ENCODE measurements around the gene OIP5. TPM values are rescaled to one million over a fixed set of nuclear protein-coding genes. Genes with fewer than 3 reads are reported as not detected.

OIP5 gene
- total RNA-seq (1.8 and 11.8 TPM in 2 replicates), polyA plus RNA-seq (3.3 and 3.6 TPM in 2 replicates)

DNA sequence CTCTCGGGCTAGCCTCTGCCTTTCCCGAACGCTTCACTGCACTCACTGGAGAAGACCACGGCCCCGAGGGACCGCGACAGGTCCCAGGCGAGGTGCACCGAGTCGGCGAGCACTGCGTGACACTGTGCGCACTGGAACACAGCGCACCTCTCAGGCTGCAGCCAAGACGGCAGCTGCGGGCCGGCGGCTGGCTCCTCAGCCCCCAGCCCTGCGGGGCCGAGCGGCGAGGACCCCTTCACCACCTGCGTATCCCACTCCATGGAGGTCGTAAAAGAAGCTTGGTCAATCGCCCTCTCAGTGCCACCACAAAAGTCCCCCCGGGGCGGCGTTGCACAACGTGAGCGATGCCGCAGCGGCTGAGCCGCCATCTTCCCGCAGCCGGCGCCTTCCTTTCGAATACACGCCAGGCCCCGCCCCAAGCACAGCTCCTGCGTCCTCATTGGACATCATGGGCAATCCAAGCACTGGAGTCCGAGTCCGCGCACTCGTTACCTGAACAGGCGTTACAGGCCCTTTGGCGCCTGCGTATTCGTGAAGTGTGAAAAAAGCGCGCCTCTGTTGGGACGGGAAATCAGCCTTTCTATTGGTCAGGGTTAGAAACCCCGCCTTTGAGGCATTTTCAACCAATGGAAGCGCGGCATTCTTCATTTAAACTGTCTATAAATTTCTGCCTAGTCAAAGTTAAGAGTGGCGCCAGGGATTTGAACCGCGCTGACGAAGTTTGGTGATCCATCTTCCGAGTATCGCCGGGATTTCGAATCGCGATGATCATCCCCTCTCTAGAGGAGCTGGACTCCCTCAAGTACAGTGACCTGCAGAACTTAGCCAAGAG, at the start of gene OIP5, which contains the start of gene NUSAP1:
Gene OIP5, minus strand, starts transcription at position 398 of the 832 bp plus-strand sequence. Its CDS starts 30 bp downstream, at position 368.
Gene NUSAP1, plus strand, starts transcription at position 688 of the 832 bp plus-strand sequence. Its CDS starts 77 bp downstream, at position 765.
- WGBS (ENCODE audit: low lambda C conversion rate, missing lambda C conversion rate): under 1% methylated on average over 59 of the region's 64 CpGs
- peak within 1 kb of the TSS; percentile 72 for H3K4me2 ChIP-seq
- no peaks in the 10 kb centered on the region for H3K9me2 ChIP-seq (replicated peaks; ENCODE audit: insufficient read depth)
- TF ChIP-seq EZH2phosphoT487 (IDR thresholded peaks at IDR 0.05; ENCODE audit: low read depth, severe bottlenecking, unreplicated experiment) (no peak), EZH2 (IDR thresholded peaks at IDR 0.05; ENCODE audit: borderline replicate concordance) (no peak)
- TF ChIP-seq, protein P1, sequence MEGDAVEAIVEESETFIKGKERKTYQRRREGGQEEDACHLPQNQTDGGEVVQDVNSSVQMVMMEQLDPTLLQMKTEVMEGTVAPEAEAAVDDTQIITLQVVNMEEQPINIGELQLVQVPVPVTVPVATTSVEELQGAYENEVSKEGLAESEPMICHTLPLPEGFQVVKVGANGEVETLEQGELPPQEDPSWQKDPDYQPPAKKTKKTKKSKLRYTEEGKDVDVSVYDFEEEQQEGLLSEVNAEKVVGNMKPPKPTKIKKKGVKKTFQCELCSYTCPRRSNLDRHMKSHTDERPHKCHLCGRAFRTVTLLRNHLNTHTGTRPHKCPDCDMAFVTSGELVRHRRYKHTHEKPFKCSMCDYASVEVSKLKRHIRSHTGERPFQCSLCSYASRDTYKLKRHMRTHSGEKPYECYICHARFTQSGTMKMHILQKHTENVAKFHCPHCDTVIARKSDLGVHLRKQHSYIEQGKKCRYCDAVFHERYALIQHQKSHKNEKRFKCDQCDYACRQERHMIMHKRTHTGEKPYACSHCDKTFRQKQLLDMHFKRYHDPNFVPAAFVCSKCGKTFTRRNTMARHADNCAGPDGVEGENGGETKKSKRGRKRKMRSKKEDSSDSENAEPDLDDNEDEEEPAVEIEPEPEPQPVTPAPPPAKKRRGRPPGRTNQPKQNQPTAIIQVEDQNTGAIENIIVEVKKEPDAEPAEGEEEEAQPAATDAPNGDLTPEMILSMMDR (IDR thresholded peaks at IDR 0.05; ENCODE audit: poor library complexity): peak; percentile 73
- H3K9me3 ChIP-seq (ENCODE audit: low read depth): no peaks in the 10 kb centered on the region
- peak within 1 kb of the TSS; percentile 39 for H3K27ac ChIP-seq
- H3K36me3 ChIP-seq (replicated peaks; ENCODE audit: insufficient read depth, low read depth): no peaks in the 10 kb centered on the region
- no peaks in the 10 kb centered on the region for H3K27me3 ChIP-seq
- H3K4me3 ChIP-seq: peak within 1 kb of the TSS; percentile 51
- peaks cover 35% of the 10 kb centered on the region for H3K79me2 ChIP-seq
- DNase-seq (ENCODE audit: low spot score): peak; percentile 100
- no peaks in the 10 kb centered on the region for H3K4me1 ChIP-seq (ENCODE audit: insufficient read depth)
- peak within 1 kb of the TSS; percentile 62 for H2AFZ ChIP-seq
- no peaks in the 10 kb centered on the region for H4K20me1 ChIP-seq (ENCODE audit: insufficient read depth, poor library complexity, severe bottlenecking)

GRCh38 chr15:41377978-41378377, 45.6 kb upstream of the OIP5 start:
- H3K9me2 ChIP-seq (replicated peaks; ENCODE audit: insufficient read depth): no peaks in the 10 kb centered on the region
- no peak overlapping the region for H3K4me3 ChIP-seq
- no peaks in the 10 kb centered on the region for H3K27me3 ChIP-seq
- WGBS (ENCODE audit: low lambda C conversion rate, missing lambda C conversion rate): over 99% methylated on average over 4 of the region's 4 CpGs
- H3K4me2 ChIP-seq: no peak overlapping the region
- H3K9me3 ChIP-seq (ENCODE audit: low read depth): no peaks in the 10 kb centered on the region
- DNase-seq (ENCODE audit: low spot score): no peak
- H3K36me3 ChIP-seq (replicated peaks; ENCODE audit: insufficient read depth, low read depth): no peaks in the 10 kb centered on the region
- H3K27ac ChIP-seq: no peak overlapping the region
- H4K20me1 ChIP-seq (ENCODE audit: insufficient read depth, poor library complexity, severe bottlenecking): no peaks in the 10 kb centered on the region
- no peaks in the 10 kb centered on the region for H3K4me1 ChIP-seq (ENCODE audit: insufficient read depth)
- H3K79me2 ChIP-seq: no peaks in the 10 kb centered on the region
- TF ChIP-seq, protein P1 (IDR thresholded peaks at IDR 0.05; ENCODE audit: poor library complexity): no peak
- TF ChIP-seq EZH2phosphoT487 (IDR thresholded peaks at IDR 0.05; ENCODE audit: low read depth, severe bottlenecking, unreplicated experiment): no peak
- no peak for TF ChIP-seq EZH2 (IDR thresholded peaks at IDR 0.05; ENCODE audit: borderline replicate concordance)
- H2AFZ ChIP-seq: no peak overlapping the region

DNA sequence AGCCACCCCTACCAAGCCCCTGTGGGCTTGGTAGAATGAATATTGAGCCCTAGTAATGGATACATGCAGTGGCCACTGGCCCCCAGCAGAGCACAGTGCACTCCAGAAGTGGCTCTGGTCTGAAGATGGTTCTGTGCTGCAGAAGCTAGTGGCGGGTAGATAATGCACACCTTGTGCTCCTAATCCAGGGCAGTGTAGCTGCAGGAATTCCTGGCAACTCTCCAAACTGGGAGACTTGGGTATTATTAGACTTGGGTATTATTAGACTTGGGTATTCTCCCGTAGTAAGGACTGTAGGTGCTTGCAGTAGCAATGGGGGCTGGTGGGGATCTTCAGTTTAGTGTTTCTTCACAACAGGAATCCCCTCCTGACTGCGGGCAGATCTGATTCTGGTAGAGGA, 35.0 kb upstream of the OIP5 start:
- Histone ChIP-seq H3K36me3 (replicated peaks; ENCODE audit: insufficient read depth, low read depth) (no peaks in the 10 kb centered on the region), H3K9me2 (replicated peaks; ENCODE audit: insufficient read depth) (no peaks in the 10 kb centered on the region), H3K4me1 (ENCODE audit: insufficient read depth) (no peaks in the 10 kb centered on the region), H3K9me3 (ENCODE audit: low read depth) (no peaks in the 10 kb centered on the region), H2AFZ (no peak overlapping the region), H3K27me3 (no peaks in the 10 kb centered on the region), H4K20me1 (ENCODE audit: insufficient read depth, poor library complexity, severe bottlenecking) (no peaks in the 10 kb centered on the region), H3K4me2 (no peak overlapping the region), H3K4me3 (no peak overlapping the region), H3K27ac (no peak overlapping the region), H3K79me2 (no peaks in the 10 kb centered on the region)
- 95% methylated on average over 3 of the region's 3 CpGs for WGBS (ENCODE audit: low lambda C conversion rate, missing lambda C conversion rate)
- DNase-seq (ENCODE audit: low spot score): no peak
- TF ChIP-seq EZH2 (IDR thresholded peaks at IDR 0.05; ENCODE audit: borderline replicate concordance) (no peak), EZH2phosphoT487 (IDR thresholded peaks at IDR 0.05; ENCODE audit: low read depth, severe bottlenecking, unreplicated experiment) (no peak)
- TF ChIP-seq, protein P1 (IDR thresholded peaks at IDR 0.05; ENCODE audit: poor library complexity): no peak
